A204.1 (cell line): ENCODE data around the gene SLC6A12.
"Not testable (repeated sequence)": the region's sequence is repeated elsewhere in the genome, so short reads cannot be mapped to it uniquely, and the experiment has no call there.

Source experiments
- FAIRE-seq: peaks from 2 replicates; lab custom pipeline; 2012; peaks lifted over from hg19 to GRCh38; lab: Jason Lieb, UNC

SLC6A12 gene

GRCh38 chr12:197347-197746 lies 16.6 kb downstream of the SLC6A12 start:
- no peak for FAIRE-seq

GRCh38 chr12:196436-196835 lies 17.5 kb downstream of the SLC6A12 start:
- FAIRE-seq = no peak

DNA sequence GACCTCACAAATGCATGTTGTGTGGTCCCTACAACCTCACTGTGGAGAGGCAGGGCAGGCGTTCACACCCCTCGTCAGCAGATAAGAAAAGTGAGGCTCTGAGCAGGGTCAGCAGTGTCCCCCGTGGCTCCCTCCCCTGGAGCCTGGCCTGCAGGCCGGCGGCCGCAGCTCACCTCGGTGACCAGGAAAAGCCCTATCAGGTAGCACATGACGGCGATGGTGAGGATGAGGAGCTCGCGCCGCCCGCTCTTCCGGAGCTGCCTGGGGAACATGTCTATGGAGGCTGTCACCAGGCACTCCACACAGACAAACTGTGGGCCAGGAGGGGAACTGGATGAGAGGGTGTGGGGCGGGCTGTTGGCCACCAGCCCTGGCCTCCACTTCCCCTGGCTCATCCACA lies 18.0 kb downstream of the SLC6A12 start:
- no peak for FAIRE-seq

- no peak for FAIRE-seq
Measured at GRCh38 chr12:195156-195555, 18.8 kb downstream of the SLC6A12 start.

- FAIRE-seq = no peak
Measured at GRCh38 chr12:194276-194675, 19.7 kb downstream of the SLC6A12 start.

DNA sequence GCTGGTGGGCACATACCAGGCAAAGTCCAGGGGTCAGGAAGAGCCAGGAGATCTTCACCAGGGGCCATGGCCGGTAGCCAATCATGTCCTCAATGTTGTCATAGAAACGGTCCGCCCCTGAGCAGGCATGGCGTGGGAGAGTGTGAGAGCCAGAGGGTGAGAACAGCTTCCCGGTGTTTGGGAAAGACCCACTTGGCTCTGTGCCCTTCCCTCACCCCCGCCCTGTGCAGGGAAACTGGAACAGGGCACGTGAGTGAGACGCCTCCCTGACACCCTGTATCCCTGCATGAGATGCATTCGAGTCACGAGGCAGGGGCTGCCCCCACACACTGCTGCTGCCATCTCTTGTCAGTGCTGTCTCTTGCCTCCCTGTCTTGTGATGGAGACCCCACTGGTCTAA lies 20.7 kb downstream of the SLC6A12 start:
- no peak for FAIRE-seq

DNA sequence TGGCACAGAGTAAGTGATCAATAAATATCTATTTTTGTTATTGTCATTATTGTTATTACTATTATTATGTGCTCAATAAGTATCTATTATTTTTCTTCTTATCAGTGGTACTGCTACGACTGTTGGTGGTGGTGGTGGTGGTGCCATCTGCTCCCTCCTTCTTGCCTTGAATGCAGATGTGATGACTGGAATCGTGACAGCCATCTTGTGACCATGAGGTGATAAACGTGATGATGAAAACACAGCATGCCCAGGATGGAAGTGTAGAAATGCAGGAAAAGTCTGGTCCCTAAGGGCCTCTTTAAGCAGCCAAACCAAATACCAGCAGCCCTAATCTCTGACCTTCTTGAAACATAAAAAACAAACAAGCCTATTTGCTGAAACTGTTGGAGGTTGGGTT lies 22.4 kb downstream of the SLC6A12 start:
- no peak for FAIRE-seq

GRCh38 chr12:190881-191280 lies 23.1 kb downstream of the SLC6A12 start:
- no peak for FAIRE-seq

GRCh38 chr12:189622-189962 lies 24.4 kb downstream of the SLC6A12 start:
- no peak for FAIRE-seq

GRCh38 chr12:188910-189621 lies 24.9 kb downstream of the SLC6A12 start:
- no peak for FAIRE-seq

DNA sequence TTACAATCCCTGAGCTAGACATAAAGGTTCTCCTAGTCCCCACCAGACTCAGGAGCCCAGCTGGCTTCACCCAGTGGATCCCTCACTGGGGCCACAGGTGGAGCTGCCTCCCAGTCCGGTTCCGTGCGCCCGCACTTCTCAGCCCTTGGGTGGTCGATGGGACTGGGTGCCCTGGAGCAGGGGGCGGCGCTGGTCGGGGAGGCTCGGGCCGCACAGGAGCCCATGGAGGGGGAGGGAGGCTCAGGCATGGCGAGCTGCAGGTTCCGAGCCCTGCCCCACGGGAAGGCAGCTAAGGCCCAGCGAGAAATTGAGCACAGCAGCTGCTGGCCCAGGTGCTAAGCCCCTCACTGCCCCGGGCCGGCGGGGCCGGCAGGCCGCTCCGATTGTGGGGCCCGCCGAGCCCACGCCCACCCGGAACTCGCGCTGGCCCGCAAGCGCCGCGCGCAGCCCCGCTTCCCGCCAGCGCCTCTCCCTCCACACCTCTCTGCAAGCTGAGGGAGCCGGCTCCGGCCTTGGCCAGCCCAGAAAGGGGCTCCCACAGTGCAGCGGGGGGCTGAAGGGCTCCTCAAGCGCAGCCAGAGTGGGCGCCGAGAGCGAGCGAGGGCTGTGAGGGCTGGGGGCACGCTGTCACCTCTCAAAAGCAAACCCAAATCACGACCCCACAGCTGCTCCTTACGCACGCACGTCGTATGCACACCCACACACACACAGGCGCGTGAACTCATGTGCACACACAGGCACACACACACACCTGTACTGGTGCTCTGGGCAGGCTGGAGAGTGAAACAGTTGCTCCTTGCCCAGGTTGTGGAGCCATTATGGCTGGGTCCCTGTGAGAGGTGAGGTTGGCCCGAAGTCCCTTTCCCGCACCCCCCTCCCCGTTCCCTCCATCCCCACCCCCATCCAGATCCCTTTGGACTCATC lies 25.7 kb downstream of the SLC6A12 start:
- not testable (repeated sequence) for FAIRE-seq

DNA sequence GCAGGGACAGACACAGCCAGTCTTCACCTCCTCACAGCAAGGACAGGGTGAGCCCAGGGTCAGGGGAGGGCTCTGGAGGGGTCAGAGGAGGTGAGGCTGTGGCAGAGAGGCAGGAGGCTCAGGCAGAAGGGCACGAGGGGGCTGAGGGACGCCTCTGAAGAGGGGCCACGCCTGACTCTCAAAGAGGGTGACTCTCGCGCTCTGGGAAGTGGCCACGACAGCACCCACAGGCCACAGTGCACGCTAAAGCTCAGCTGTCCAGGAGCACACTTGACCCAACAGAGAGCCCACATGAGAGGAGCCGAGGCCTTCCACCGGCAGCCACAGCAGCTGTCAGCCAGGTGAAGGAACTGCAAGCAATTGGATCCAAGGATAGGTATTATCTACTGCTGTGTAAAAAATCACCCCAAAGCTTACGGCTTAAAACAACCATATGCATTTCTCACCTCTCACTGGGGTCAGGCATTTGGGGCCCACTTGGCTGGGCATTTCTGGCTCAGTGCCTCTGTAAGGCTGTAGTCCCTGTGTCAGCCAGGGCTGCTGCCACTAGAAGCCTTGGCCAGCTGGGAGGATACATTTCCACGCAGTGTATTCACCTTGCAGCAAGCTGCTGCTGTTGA lies 27.8 kb downstream of the SLC6A12 start:
- FAIRE-seq = no peak

DNA sequence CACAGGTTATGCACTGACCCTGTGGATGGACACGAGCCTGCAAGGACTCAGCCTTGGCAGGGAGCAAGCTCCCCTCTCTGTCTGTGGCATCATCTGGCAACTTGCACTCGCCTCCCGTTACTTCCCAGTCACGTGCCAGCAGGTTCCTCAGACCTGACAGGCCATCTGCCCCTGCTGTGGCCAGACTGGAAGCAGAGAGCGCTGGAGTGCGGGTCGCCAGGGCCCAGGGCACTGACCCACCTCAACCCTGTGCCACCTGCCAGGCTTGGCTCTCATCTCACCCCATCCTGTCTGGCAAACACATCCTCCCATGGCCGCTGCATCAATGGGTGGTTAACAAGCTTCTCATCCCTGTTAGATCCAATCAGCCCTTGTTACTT lies 28.4 kb downstream of the SLC6A12 start:
- no peak for FAIRE-seq

DNA sequence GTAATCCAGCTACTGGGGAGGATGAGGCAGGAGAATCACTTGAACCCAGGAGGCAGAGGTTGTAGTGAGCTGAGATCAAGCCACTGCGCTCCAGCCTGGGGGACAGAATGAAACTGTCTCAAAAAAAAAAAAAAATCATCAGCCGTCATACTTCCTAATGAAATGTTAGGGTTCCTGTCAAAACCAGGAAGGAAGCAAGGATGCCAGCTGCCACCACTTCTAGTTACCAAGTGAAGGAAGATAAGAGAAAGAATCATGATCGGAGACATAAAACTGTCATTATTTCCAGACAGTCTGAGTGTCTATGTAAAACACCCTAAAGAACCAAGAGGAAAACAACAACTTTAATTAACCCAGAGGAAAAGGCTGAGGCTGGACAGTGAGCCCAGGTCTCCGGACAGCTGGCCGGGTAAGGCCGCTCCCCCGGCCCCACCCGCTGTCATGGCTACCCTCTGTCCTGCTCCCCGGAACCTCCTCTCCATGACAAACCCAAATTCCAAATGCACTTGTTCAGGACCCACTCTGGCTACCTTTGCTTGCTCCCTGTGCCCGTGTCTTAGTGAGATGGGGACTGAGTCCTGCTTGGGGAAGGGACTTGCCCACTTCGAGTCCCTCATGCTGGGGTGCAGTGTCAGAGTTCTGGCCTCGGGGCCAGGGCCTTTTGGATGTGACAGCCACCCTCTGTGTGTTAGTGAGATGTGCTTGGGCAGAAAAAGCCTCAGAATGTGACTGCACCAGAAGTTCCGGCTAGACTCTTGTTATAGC lies 29.0 kb downstream of the SLC6A12 start:
- FAIRE-seq = no peak

- no peak for FAIRE-seq
Measured at GRCh38 chr12:182381-182892, 31.5 kb downstream of the SLC6A12 start.

DNA sequence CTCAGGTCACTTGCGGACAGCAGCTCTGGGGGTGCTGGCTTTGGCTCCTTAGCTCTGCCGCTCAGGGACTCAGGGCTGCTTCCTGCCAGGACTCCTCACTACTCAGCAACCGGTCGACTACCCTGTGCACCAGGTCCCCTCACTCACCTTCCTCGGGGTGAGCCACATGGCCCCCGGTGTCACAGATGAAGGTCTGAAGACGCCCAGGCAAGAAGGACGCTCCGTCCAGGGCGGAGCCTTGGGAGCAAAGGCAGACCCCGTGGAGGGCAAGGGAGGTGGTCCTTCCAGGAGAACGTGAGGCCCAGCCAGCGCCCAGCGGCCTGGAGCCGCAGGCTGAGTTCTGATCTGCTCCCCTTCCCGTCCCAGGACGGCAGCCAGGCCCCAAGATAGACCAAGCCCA lies 32.0 kb downstream of the SLC6A12 start:
- FAIRE-seq = no peak

GRCh38 chr12:180445-180844 lies 33.5 kb downstream of the SLC6A12 start:
- no peak for FAIRE-seq

GRCh38 chr12:179885-180284 lies 34.1 kb downstream of the SLC6A12 start:
- no peak for FAIRE-seq

GRCh38 chr12:179131-179884 lies 34.6 kb downstream of the SLC6A12 start:
- FAIRE-seq = no peak

DNA sequence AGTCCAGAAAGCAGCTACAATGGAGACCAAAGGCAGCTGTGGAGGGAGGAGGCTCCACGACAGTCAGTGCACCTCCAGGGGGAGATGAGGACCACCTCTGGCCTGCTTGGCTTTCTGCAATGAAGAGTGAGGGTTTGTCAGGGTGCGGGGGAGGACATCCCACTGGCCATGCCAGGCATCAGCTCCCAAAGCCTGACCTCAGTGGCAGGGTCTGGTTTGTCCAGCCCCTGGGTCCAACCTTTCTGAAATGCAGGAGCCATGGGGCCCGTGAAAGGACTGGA lies 35.2 kb downstream of the SLC6A12 start:
- FAIRE-seq = no peak

DNA sequence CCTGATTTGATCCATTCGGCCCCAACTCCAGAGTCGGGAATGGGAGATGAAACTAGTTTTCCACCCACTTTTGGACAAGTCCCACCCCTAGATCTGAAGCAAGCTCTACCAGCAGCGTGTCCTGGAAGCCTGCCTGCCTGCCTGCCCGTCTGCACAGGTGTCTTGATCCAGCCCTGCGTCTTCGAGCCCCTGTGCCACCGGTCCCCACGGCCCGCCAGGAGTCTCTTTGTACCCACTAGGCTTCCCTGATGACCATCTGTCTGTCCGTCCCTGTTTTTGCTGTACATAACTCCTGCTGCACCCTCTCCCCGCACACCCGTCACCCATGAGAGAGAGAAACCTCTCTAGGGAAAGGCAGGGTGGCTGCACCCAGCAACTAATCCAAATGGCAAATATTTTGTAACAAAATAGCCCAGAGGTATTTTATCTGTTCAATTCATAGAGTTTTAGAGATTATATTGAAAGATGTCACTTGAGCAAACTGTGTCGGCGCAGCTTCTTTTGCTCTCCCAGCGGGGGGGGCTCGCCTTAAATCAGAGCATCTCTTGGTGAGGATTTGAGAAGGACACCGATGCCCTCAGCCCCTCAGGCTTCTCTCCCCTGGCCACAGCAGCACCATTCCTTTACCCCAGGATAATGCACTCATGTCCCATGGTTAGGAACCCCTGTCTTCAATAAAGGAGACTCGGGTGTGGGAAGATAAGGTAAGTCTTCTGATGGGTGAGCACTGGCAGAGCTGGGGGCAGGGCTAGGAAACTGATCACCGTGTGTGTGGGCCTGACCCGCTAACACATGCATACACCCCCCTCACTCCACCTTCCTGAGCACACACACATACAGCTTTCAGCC lies 35.8 kb downstream of the SLC6A12 start:
- FAIRE-seq = no peak
